T-helper 1 cell treated with Interleukin-12 subunit alpha and Interleukin-12 subunit beta and Interleukin-4 antibody, amounts not matched to agents 30 μg/mL and 1 μg/mL, for 36 hours (primary cell): ENCODE data around the gene CLRN2.

Experiments used
- H3K27ac Mint-ChIP-seq: one replicate; pipeline ENCODE4 v1.8.0; 2021; ENCODE audit warnings: mild to moderate bottlenecking, mixed read lengths
- H3K27me3 Mint-ChIP-seq: one replicate; pipeline ENCODE4 v1.8.0; 2021; ENCODE audit warnings: low read depth, mixed read lengths
- H3K36me3 Mint-ChIP-seq: one replicate; pipeline ENCODE4 v1.8.0; 2021; ENCODE audit warnings: low read depth, mixed read lengths
- H3K4me1 Mint-ChIP-seq: one replicate; pipeline ENCODE4 v1.8.0; 2021; ENCODE audit warnings: low read depth, mixed read lengths
- H3K4me3 Mint-ChIP-seq: one replicate; pipeline ENCODE4 v1.8.0; 2021; ENCODE audit warnings: mild to moderate bottlenecking, moderate library complexity, mixed read lengths
- H3K9me3 Mint-ChIP-seq: one replicate; pipeline ENCODE4 v1.8.0; 2021; ENCODE audit warnings: mixed read lengths

Gene CLRN2

DNA sequence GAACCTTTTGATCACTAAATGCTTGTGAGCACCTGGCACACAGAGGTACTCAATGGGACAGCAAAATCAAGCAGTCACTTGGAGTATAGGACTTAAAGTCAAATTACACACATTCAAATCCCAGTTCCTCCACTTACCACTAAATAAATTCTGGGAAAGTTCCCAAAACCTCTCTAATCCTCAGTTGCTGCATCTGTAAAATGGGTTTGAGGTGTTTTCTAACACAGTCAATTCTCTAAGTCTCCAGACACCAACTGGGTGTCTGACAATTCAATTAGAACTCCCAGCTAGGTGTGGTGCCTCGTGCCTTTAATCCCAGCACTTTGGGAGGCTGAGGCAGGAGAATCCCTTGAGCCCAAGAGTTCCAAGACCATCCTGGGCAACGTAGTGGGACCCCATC is 22.1 kb upstream of the CLRN2 start:
- Mint-ChIP-seq H3K9me3 (no peaks in the 10 kb centered on the region), H3K4me1 (peaks cover 2% of the 10 kb centered on the region), H3K27ac (no peak overlapping the region), H3K27me3 (no peaks in the 10 kb centered on the region), H3K36me3 (peaks cover 2% of the 10 kb centered on the region), H3K4me3 (no peak overlapping the region)

DNA sequence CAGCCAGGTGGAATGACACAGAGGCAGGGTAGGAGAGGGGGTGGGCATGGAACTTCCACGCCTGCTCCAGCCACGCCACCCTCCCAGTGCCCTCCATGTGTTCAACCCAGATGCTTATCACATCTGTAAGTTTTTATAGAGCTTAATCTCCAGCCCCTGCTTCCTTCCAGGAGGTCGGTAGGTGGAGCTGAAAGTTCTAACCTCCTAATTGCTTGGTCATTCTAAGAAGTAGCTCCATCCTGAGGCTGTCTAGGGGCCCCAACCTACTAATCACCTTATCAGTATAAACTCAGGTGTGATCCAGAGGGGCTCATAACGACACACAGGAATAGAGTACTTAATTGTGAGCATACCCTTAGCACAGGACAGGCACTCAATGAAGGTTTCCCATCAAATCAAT is 21.3 kb upstream of the CLRN2 start:
- H3K27ac Mint-ChIP-seq: no peak overlapping the region
- peaks cover 2% of the 10 kb centered on the region for H3K4me1 Mint-ChIP-seq
- H3K27me3 Mint-ChIP-seq: no peaks in the 10 kb centered on the region
- no peak overlapping the region for H3K4me3 Mint-ChIP-seq
- no peaks in the 10 kb centered on the region for H3K9me3 Mint-ChIP-seq
- H3K36me3 Mint-ChIP-seq: peaks cover 5% of the 10 kb centered on the region

GRCh38 chr4:17494258-17495190 is 20.4 kb upstream of the CLRN2 start:
- Mint-ChIP-seq H3K27ac (no peak overlapping the region), H3K4me1 (peaks cover 2% of the 10 kb centered on the region), H3K4me3 (no peak overlapping the region), H3K9me3 (no peaks in the 10 kb centered on the region), H3K27me3 (no peaks in the 10 kb centered on the region), H3K36me3 (peaks cover 13% of the 10 kb centered on the region)

DNA sequence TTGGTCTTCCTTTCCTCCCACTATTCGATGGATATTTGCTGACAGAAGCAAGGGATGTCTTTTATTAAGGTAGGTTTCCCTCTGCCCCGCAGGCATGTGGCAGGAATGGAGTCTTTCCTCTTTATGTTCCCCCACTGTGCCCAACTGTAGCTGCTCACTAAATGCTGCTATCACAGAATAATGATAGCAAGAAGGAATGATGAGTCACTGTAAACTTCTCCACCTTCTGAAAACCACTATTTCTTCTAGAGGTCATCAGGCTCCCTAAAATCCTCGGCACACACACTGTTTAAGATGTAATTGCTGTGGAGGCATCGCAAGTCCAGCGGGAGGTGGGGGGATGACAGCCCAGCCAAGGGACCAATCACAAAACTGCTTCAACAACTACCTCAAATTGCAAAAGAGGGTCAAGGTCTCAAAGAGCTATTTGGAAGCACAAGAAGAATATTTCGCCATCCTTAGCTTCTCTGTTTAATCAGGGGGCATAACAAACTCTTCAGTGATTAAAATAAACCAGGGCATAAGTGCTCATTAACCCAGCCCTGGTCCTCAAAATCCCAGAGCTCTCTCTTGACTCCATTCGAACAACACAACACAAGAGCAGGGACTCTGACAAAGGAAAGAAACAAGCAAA is 17.0 kb upstream of the CLRN2 start:
- Mint-ChIP-seq H3K27me3 (no peaks in the 10 kb centered on the region), H3K27ac (no peak overlapping the region), H3K4me1 (peaks cover 2% of the 10 kb centered on the region), H3K4me3 (no peak overlapping the region), H3K36me3 (peaks cover 27% of the 10 kb centered on the region), H3K9me3 (no peaks in the 10 kb centered on the region)

DNA sequence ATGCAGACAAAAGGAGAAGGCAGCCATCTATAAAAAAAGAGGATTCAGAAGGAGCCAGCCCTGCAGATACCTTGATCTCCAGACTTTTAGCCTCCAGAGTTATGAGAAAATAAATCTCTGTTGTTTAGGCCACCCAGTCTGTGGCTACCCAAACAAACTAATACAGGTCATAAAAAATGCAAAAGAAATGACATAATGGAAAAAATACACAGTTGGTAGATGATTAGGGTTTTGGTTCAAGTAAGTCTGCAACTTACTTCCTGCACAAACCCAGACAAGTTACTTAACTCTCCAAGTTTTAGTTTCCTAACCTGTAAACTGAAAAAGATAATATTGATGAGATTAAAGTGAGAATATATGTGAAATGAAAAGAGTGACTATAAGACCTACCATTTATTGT is 14.4 kb upstream of the CLRN2 start:
- peaks cover 33% of the 10 kb centered on the region for H3K36me3 Mint-ChIP-seq
- no peak overlapping the region for H3K27ac Mint-ChIP-seq
- no peaks in the 10 kb centered on the region for H3K27me3 Mint-ChIP-seq
- no peaks in the 10 kb centered on the region for H3K4me1 Mint-ChIP-seq
- H3K9me3 Mint-ChIP-seq: no peaks in the 10 kb centered on the region
- H3K4me3 Mint-ChIP-seq: no peak overlapping the region

DNA sequence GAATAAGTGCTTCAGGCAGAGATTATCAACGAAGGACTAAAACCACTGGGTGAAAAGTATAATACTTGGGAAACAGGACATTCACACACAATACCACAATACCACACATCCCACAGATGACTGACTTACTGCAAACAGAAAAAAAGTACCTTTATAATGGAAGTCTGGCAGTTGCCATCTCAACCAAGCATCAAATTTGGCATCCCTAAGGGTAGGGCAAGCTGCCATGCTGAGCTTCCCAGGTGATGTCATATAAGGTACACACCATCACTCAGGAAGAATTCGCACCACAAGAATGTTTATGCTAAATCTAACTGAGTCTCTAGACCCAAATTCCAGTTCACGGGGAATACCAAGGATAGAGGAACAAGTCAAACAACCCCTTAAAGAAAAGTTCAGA is 12.2 kb upstream of the CLRN2 start:
- Mint-ChIP-seq H3K4me3 (no peak overlapping the region), H3K9me3 (no peaks in the 10 kb centered on the region), H3K27me3 (no peaks in the 10 kb centered on the region), H3K27ac (no peak overlapping the region), H3K4me1 (peaks cover 2% of the 10 kb centered on the region), H3K36me3 (peaks cover 36% of the 10 kb centered on the region)

DNA sequence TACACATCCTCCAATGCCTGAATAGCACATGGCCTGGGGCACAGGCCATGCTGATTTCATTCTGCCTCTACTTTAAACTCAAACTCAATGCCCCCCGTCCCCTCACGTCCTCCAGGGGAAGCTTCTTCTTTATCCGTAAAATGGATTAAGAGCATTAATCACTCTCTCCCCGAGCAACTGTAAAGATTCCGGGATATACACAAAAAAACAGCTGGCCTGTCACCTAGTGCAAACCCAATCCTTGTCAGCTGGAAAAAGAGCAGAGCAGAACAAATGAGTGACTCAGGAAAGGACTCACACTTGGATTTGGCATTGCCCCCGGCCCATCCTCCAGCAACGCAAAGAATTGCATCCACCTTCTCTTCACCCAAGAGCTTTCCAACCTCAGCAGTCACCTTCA is 10.9 kb upstream of the CLRN2 start:
- Mint-ChIP-seq H3K4me1 (peaks cover 2% of the 10 kb centered on the region), H3K27ac (no peak overlapping the region), H3K9me3 (no peaks in the 10 kb centered on the region), H3K36me3 (peaks cover 30% of the 10 kb centered on the region), H3K4me3 (no peak overlapping the region), H3K27me3 (no peaks in the 10 kb centered on the region)

DNA sequence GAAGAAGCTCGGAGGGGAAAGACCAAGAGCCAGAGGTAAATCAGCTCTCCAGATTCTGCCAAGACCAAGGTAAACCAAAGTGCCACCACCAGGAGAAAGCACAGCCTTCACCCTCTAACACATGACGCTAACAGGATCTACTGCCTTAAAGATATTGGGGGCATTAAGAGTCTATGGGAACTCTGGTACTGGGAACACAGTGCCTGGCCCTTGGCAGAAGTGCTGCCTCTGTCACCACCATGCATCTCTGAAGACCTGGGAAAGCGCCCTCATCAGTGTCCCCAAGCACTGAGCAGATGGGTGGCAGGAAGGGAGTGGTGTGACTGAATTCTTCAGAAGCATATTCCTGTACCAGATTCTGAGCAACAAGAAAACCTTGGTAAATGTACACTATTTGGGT is 4.4 kb upstream of the CLRN2 start:
- Mint-ChIP-seq H3K9me3 (no peaks in the 10 kb centered on the region), H3K27ac (no peak overlapping the region), H3K36me3 (peaks cover 7% of the 10 kb centered on the region), H3K27me3 (peaks cover 7% of the 10 kb centered on the region), H3K4me3 (no peak overlapping the region), H3K4me1 (peaks cover 20% of the 10 kb centered on the region)

DNA sequence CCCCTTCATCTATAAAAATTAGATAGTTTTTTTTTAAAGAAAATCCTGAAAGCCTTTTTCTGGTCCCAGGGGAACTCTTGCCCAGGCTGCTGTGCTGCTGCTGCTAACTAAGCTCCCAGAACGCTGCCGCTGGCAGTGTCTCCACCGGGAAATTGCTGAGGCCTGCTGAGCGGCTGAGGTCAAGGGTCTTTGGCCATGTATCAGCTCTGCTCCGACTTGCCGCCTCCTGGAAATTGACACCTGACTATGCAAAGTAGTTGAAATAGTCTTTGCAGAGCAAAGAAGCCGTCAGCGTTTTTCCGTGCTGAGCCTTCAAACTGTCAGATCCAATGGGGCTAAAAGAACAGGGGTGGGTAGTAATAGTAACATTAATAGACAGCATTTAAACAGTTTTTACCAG is 3.9 kb upstream of the CLRN2 start:
- Mint-ChIP-seq H3K4me3 (peak overlapping the region; percentile 95), H3K9me3 (no peaks in the 10 kb centered on the region), H3K27ac (no peak overlapping the region), H3K27me3 (peaks cover 7% of the 10 kb centered on the region), H3K36me3 (peaks cover 7% of the 10 kb centered on the region), H3K4me1 (peaks cover 20% of the 10 kb centered on the region)

- peaks cover 6% of the 10 kb centered on the region for H3K36me3 Mint-ChIP-seq
- H3K4me1 Mint-ChIP-seq: peaks cover 20% of the 10 kb centered on the region
- peaks cover 7% of the 10 kb centered on the region for H3K27me3 Mint-ChIP-seq
- peak overlapping the region; percentile 95 for H3K4me3 Mint-ChIP-seq
- H3K27ac Mint-ChIP-seq: peak overlapping the region; percentile 89
- no peaks in the 10 kb centered on the region for H3K9me3 Mint-ChIP-seq
These were observed 3.4 kb upstream of the CLRN2 start for GRCh38 chr4:17511509-17511949.

GRCh38 chr4:17511950-17512795 is 2.8 kb upstream of the CLRN2 start, which contains the start of gene QDPR:
Gene QDPR, minus strand, starts transcription at chr4:17512090. Its CDS starts 36 bp downstream, at chr4:17512054.
- Mint-ChIP-seq H3K27ac (peak within 1 kb of the TSS; percentile 89), H3K9me3 (no peaks in the 10 kb centered on the region), H3K4me3 (peak within 1 kb of the TSS; percentile 95), H3K4me1 (peaks cover 19% of the 10 kb centered on the region), H3K27me3 (peaks cover 14% of the 10 kb centered on the region), H3K36me3 (peaks cover 4% of the 10 kb centered on the region)

GRCh38 chr4:17512973-17513665 is 1.8 kb upstream of the CLRN2 start:
- H3K27ac Mint-ChIP-seq: no peak overlapping the region
- H3K27me3 Mint-ChIP-seq: peaks cover 14% of the 10 kb centered on the region
- peak overlapping the region; percentile 95 for H3K4me3 Mint-ChIP-seq
- H3K36me3 Mint-ChIP-seq: peaks cover 4% of the 10 kb centered on the region
- no peaks in the 10 kb centered on the region for H3K9me3 Mint-ChIP-seq
- peaks cover 19% of the 10 kb centered on the region for H3K4me1 Mint-ChIP-seq

DNA sequence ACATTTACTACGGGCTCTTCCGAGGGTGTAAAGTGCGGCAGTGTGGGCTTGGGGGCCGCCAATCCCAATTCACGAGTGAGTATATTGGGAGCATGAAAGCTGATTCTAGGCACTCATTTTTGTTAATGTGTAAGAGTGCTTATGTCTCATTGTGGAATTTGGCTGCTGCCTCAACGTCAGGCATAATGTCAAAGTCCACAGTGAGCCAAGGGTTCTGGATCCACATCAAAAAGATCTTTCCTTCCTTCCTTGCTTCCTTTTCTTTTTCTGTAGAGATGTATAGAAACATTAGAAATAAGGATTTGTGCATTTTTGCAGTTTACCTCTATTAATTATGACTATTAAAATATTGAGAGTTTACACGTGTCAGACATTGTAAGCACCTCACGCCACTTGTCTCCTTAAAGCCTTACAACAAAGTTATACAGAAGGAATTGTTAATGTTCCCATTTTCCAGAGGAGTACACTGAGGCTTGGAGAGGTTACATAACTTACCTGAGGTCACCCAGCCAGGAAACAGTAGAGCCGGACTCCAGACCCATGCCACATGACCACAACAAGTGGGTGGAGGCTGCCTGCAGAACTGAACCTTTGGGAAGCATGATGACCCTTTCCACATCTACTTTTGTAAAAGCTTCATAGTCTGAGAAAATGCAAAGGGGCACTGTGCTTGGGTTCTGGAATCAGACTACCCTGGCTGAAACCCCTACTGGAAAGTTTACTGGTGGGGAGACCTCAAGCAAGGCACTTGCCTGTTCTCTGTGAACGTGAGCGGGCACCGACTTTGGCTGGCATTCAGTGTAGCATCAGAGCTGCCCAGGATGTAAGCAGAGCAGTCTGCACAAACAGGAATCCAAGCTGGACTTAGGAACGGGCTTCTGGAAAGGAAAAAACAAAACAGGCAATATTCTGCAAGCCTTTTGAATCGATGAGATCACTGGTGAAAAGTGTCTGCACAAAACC is 761 bp downstream of the CLRN2 start:
- peaks cover 25% of the 10 kb centered on the region for H3K27me3 Mint-ChIP-seq

More for the DNA sequence above, 761 bp downstream of the CLRN2 start:
- Mint-ChIP-seq H3K36me3 (no peaks in the 10 kb centered on the region), H3K27ac (no peak overlapping the region), H3K4me3 (no peak overlapping the region), H3K9me3 (no peaks in the 10 kb centered on the region), H3K4me1 (peaks cover 15% of the 10 kb centered on the region)
